Upper lobe of left lung (tissue), 6 donors: ENCODE results near the gene S100A1. TPM values are rescaled to one million over a fixed set of nuclear protein-coding genes. Genes with fewer than 3 reads are reported as not detected.

Source experiments
- ATAC-seq, 2 donors: fragments of 200-7000 bp; cut with Tn5 transposase; one replicate each; pipeline ENCODE4 v1.9.1; 2022; ENCODE audit warnings: mild to moderate bottlenecking in 2 of 2, moderate library complexity in 2 of 2; ENCODE audit not compliant: low FRiP score in 2 of 2
- DNase-seq, 2 donors: peaks; one replicate each; pipeline ENCODE4 v3.0.0-alpha.2; 2019 to 2020
- H3K27ac ChIP-seq, 4 donors: fragments of 200-600 bp; sonication (generic); one replicate each; pipeline ENCODE4 v1.5.1; 2016 to 2019
- H3K27me3 ChIP-seq, 4 donors: fragments of 200-600 bp; sonication (generic); one replicate each; pipeline ENCODE4 v1.5.1; 2017 to 2019
- H3K36me3 ChIP-seq, 4 donors: fragments of 200-600 bp; sonication (generic); one replicate each; pipeline ENCODE4 v1.5.1; 2016 to 2019
- H3K4me1 ChIP-seq, 4 donors: fragments of 200-600 bp; sonication (generic); one replicate each; pipeline ENCODE4 v1.5.1; 2018 to 2019
- H3K4me3 ChIP-seq, 4 donors: fragments of 200-600 bp; sonication (generic); one replicate each; pipeline ENCODE4 v1.5.1; 2017 to 2019; ENCODE audit warnings: mild to moderate bottlenecking in 2 of 4, moderate library complexity in 1 of 4
- H3K9me3 ChIP-seq, 4 donors: fragments of 200-600 bp; sonication (generic); one replicate each; pipeline ENCODE4 v1.5.1; 2018 to 2019
- EP300 ChIP-seq, 4 donors: sonication (generic); formaldehyde crosslinking; IDR thresholded peaks; one replicate each; pipeline ENCODE4 v1.5.1; 2017; ENCODE audit warnings: antibody characterized with exemption in 4 of 4, control low read depth in 2 of 4
- POLR2A ChIP-seq, 4 donors: fragments of 450-650 bp; IDR thresholded peaks; one replicate each; pipeline ENCODE4 v1.5.1; 2016 to 2017; ENCODE audit warnings: antibody characterized with exemption in 4 of 4, mild to moderate bottlenecking in 2 of 4
- POLR2AphosphoS5 ChIP-seq, 2 donors: sonication (generic); formaldehyde crosslinking; IDR thresholded peaks; one replicate each; pipeline ENCODE4 v1.5.1; 2017; ENCODE audit warnings: antibody characterized with exemption in 2 of 2
- WGBS, 2 donors: methylation state at CpG; one replicate each; pipeline ENCODE4 v1.1.5; 2017 to 2018; 5-methylcytosine and 5-hydroxymethylcytosine counted together
- total RNA-seq, 6 donors: library from RNA; depleted of rRNA in 4 of 6; stranded (reverse); fragments of >200 nt in 4 of 6; gene quantifications; one replicate each; pipeline versions ENCODE4 v1.1.0 to v1.2.1, GENCODE V29; 2016 to 2021
- TF ChIP-seq, protein P1 (sequence below), 6 experiments: fragments of 450-650 bp in 4 of 6; fragments of 200-600 bp in 2 of 6; sonication (generic) in 2 of 6; IDR thresholded peaks; one replicate each; pipeline ENCODE4 v1.5.1; 2016 to 2019; ENCODE audit warnings: antibody characterized with exemption in 6 of 6
- donor health status: DM: no; HTN: no; CAD: no; lungs with moderate emphysema.
- donor health status: DM: no; HTN: yes; CAD: no; lungs with severe emphysema.

S100A1 gene
- total RNA-seq, 6 donors from 2014 or later = 1.1 TPM; not detected in 5

DNA sequence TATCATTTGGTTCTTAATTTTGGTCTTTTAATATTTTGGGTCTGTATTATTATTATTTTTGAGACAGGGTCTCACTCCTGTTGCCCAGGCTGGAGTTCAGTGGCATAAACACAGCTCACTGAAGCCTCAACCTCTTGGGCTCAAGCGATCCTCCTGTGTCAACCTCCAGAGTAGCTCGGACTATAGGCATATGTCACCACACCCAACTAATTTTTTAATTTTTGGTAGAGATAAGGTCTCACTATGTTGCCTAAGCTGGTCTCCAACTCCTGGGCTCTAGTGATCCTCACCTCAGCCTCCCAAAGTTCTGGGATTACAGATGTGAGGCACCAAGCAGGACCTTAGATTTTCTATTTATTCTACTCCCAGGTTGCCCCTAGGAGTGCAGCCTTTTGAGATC, 45.3 kb downstream of the S100A1 start:
- H3K27me3 ChIP-seq = peaks cover 0 to 5% (median 0%) of the 10 kb centered on the region in 4 donors
- H3K27ac ChIP-seq = no peak overlapping the region
- H3K4me1 ChIP-seq = peaks cover 19 to 33% (median 25%) of the 10 kb centered on the region in 4 donors
- TF ChIP-seq POLR2AphosphoS5 (IDR thresholded peaks at IDR 0.05) (no peak), POLR2A (IDR thresholded peaks at IDR 0.05) (no peak), EP300 (IDR thresholded peaks at IDR 0.05) (no peak)
- TF ChIP-seq, protein P1, sequence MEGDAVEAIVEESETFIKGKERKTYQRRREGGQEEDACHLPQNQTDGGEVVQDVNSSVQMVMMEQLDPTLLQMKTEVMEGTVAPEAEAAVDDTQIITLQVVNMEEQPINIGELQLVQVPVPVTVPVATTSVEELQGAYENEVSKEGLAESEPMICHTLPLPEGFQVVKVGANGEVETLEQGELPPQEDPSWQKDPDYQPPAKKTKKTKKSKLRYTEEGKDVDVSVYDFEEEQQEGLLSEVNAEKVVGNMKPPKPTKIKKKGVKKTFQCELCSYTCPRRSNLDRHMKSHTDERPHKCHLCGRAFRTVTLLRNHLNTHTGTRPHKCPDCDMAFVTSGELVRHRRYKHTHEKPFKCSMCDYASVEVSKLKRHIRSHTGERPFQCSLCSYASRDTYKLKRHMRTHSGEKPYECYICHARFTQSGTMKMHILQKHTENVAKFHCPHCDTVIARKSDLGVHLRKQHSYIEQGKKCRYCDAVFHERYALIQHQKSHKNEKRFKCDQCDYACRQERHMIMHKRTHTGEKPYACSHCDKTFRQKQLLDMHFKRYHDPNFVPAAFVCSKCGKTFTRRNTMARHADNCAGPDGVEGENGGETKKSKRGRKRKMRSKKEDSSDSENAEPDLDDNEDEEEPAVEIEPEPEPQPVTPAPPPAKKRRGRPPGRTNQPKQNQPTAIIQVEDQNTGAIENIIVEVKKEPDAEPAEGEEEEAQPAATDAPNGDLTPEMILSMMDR (IDR thresholded peaks at IDR 0.05) = no peak
- no peak overlapping the region for H3K4me3 ChIP-seq
- no peak for DNase-seq
- ATAC-seq = no peak
- peaks cover 4 to 13% (median 5%) of the 10 kb centered on the region in 4 donors for H3K36me3 ChIP-seq
- H3K9me3 ChIP-seq = no peaks in the 10 kb centered on the region
- WGBS, 2 donors = 95 to 100% methylated on average over 2 of the region's 2 CpGs

GRCh38 chr1:153677718-153678518, 49.7 kb downstream of the S100A1 start:
- TF ChIP-seq EP300 (IDR thresholded peaks at IDR 0.05) = no peak
- TF ChIP-seq POLR2A (IDR thresholded peaks at IDR 0.05) = no peak
- TF ChIP-seq POLR2AphosphoS5 (IDR thresholded peaks at IDR 0.05) = no peak
- TF ChIP-seq, protein P1 (IDR thresholded peaks at IDR 0.05) = peak; percentile 78 to 95 (median 86)
- H3K4me1 ChIP-seq = peaks cover 20 to 38% (median 33%) of the 10 kb centered on the region in 4 donors
- peak; percentile 71 to 80 for ATAC-seq
- peak overlapping the region; percentile 69 to 88 (median 82) for H3K27ac ChIP-seq
- H3K4me3 ChIP-seq = peak overlapping the region; percentile 59 to 73 (median 66)
- peak in 1 of 2 donors; percentile 63 for DNase-seq
- H3K9me3 ChIP-seq = no peaks in the 10 kb centered on the region
- WGBS, 2 donors = 1 to 2% methylated on average over 21 to 29 of the region's 29 CpGs
- peaks cover 0 to 15% (median 6%) of the 10 kb centered on the region in 4 donors for H3K27me3 ChIP-seq
- H3K36me3 ChIP-seq = peaks cover 0 to 12% (median 3%) of the 10 kb centered on the region in 4 donors

DNA sequence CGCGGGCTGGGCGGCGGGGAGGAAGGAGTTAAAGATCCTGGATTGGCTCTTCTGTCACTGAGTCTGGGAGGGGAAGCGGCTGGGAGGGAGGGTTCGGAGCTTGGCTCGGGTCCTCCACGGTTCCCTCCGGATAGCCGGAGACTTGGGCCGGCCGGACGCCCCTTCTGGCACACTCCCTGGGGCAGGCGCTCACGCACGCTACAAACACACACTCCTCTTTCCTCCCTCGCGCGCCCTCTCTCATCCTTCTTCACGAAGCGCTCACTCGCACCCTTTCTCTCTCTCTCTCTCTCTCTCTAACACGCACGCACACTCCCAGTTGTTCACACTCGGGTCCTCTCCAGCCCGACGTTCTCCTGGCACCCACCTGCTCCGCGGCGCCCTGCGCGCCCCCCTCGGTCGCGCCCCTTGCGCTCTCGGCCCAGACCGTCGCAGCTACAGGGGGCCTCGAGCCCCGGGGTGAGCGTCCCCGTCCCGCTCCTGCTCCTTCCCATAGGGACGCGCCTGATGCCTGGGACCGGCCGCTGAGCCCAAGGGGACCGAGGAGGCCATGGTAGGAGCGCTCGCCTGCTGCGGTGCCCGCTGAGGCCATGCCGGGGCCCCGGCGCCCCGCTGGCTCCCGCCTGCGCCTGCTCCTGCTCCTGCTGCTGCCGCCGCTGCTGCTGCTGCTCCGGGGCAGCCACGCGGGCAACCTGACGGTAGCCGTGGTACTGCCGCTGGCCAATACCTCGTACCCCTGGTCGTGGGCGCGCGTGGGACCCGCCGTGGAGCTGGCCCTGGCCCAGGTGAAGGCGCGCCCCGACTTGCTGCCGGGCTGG, 50.5 kb downstream of the S100A1 start, which contains the start of gene NPR1:
Gene NPR1 (plus strand): TSS at position 170 of the 818 bp plus-strand sequence. CDS start 421 bp downstream, at position 591.
- TF ChIP-seq POLR2AphosphoS5 (IDR thresholded peaks at IDR 0.05) = no peak
- peak in 2 of 4 donors; percentile 19 to 43 for TF ChIP-seq POLR2A (IDR thresholded peaks at IDR 0.05)
- TF ChIP-seq, protein P1 (IDR thresholded peaks at IDR 0.05) = peak in 1 of 6 experiments; percentile 2
- ATAC-seq (peak; percentile 67 to 87), DNase-seq (peak; percentile 40 to 88)
- WGBS, 2 donors = 0 to 1% methylated on average over 34 to 55 of the region's 78 CpGs
- Histone ChIP-seq H3K9me3 (no peaks in the 10 kb centered on the region), H3K4me1 (peaks cover 20 to 38% (median 33%) of the 10 kb centered on the region in 4 donors), H3K27me3 (peaks cover 0 to 15% (median 6%) of the 10 kb centered on the region in 4 donors), H3K4me3 (peak within 1 kb of the TSS; percentile 59 to 73 (median 66)), H3K36me3 (peaks cover 0 to 20% (median 7%) of the 10 kb centered on the region in 4 donors), H3K27ac (peak within 1 kb of the TSS; percentile 69 to 88 (median 82))

GRCh38 chr1:153679337-153680119, 51.3 kb downstream of the S100A1 start:
- peak; percentile 8 to 70 for ATAC-seq
- Histone ChIP-seq H3K27me3 (peaks cover 0 to 15% (median 6%) of the 10 kb centered on the region in 4 donors), H3K4me3 (peak overlapping the region; percentile 59 to 73 (median 66)), H3K27ac (peak overlapping the region; percentile 69 to 88 (median 82)), H3K9me3 (no peaks in the 10 kb centered on the region), H3K4me1 (peaks cover 20 to 38% (median 33%) of the 10 kb centered on the region in 4 donors), H3K36me3 (peaks cover 0 to 21% (median 7%) of the 10 kb centered on the region in 4 donors)
- DNase-seq = peak in 1 of 2 donors; percentile 89
- TF ChIP-seq POLR2A (IDR thresholded peaks at IDR 0.05) = no peak
- TF ChIP-seq EP300 (IDR thresholded peaks at IDR 0.05) = no peak
- no peak for TF ChIP-seq POLR2AphosphoS5 (IDR thresholded peaks at IDR 0.05)
- TF ChIP-seq, protein P1 (IDR thresholded peaks at IDR 0.05) = peak in 5 of 6 experiments; percentile 24 to 64 (median 55)
- WGBS, 2 donors = 3 to 6% methylated on average over 17 to 48 of the region's 73 CpGs
